RWPE2 (cell line): ENCODE data around the gene SYT9.

Source experiments
- ATAC-seq: fragments of 200-7000 bp; cut with Tn5 transposase; 3 replicates; pipeline ENCODE4 v1.9.1; 2021; ENCODE audit warnings: low read depth
- DNase-seq: peaks from one replicate; pipeline ENCODE4 v3.0.0-alpha.2; 2020; ENCODE audit warnings: low spot score
- H3K27ac ChIP-seq: fragments of 450-650 bp; 2 replicates; pipeline ENCODE4 v1.5.1; 2017; ENCODE audit warnings: mild to moderate bottlenecking; ENCODE audit not compliant: poor library complexity, severe bottlenecking
- H3K27me3 ChIP-seq: fragments of 250-450 bp; sonication (Bioruptor Pico); 2 replicates; pipeline ENCODE4 v1.5.1; 2021; ENCODE audit warnings: mild to moderate bottlenecking, moderate library complexity; ENCODE audit not compliant: insufficient read depth, poor library complexity, severe bottlenecking
- H3K36me3 ChIP-seq: fragments of 250-450 bp; sonication (Bioruptor Pico); 2 replicates; pipeline ENCODE4 v1.5.1; 2020; ENCODE audit warnings: low read depth, mild to moderate bottlenecking, moderate library complexity
- H3K4me1 ChIP-seq: fragments of 250-450 bp; sonication (Bioruptor Pico); 2 replicates; pipeline ENCODE4 v1.5.1; 2021; ENCODE audit warnings: mild to moderate bottlenecking, moderate library complexity; ENCODE audit not compliant: insufficient read depth, poor library complexity, severe bottlenecking
- H3K4me3 ChIP-seq: fragments of 250-450 bp; sonication (Bioruptor Pico); 2 replicates; pipeline ENCODE4 v1.5.1; 2021; ENCODE audit warnings: mild to moderate bottlenecking, moderate library complexity; ENCODE audit not compliant: severe bottlenecking
- H3K9me3 ChIP-seq: fragments of 250-450 bp; sonication (Bioruptor Pico); 2 replicates; pipeline ENCODE4 v1.5.1; 2021; ENCODE audit warnings: mild to moderate bottlenecking, moderate library complexity; ENCODE audit not compliant: severe bottlenecking
- CTCF ChIP-seq: fragments of 450-650 bp; IDR thresholded peaks from one replicate; pipeline ENCODE4 v1.5.1; 2017; ENCODE audit warnings: mild to moderate bottlenecking, moderate library complexity; ENCODE audit not compliant: poor library complexity, severe bottlenecking

Gene SYT9

DNA sequence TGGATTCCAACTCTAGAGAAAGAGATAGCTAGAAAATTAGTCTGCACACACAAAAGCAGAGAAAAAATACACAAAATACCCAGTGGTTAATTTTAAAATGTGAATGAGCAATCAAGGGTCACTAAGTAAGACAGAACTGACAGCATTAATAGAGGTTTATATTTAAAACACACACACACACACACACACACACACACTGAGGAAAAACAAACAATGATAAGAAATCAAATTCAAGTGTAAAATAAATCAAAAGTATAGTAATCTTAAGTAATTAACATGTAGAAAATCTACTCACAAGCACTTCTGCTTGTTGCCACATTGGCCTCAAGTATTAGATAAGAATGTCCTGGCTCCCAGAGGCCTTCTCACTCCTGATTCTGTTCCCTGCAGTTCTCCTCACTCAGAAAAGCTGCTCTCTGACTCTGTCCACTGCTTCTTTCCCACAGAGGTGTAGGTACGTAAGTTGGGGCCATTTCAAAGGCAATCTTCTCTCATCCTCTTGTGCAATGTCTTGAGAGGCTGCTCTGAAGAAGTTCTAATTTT is 200.3 kb downstream of the SYT9 start:
- TF ChIP-seq CTCF: no peak
- no peaks in the 10 kb centered on the region for H3K9me3 ChIP-seq
- no peak overlapping the region for H3K27ac ChIP-seq
- no peak overlapping the region for H3K4me3 ChIP-seq
- H3K27me3 ChIP-seq: no peaks in the 10 kb centered on the region
- DNase-seq: no peak
- ATAC-seq: no peak
- no peaks in the 10 kb centered on the region for H3K4me1 ChIP-seq
- H3K36me3 ChIP-seq: no peaks in the 10 kb centered on the region

DNA sequence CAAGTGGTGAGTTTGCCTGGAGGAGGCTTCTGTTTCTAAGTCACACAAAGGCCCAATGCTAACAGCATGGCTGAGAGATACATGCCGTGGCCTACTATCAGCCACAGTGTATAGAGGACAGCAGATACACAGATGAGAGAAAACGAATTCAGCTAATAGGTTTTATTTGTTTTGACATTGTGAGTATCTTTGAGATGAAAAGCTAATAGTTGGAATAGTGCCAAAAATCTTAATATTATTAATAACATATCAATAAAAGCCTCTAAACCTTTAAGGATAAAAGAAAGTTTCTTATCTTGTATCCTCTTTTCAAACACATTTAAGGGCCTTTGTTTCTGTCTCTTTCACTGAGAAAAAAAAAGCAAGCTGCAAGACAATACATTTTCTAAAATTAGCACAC is 203.2 kb downstream of the SYT9 start:
- no peaks in the 10 kb centered on the region for H3K4me1 ChIP-seq
- ATAC-seq (no peak), DNase-seq (no peak)
- H3K27ac ChIP-seq: no peak overlapping the region
- H3K9me3 ChIP-seq: no peaks in the 10 kb centered on the region
- H3K36me3 ChIP-seq: no peaks in the 10 kb centered on the region
- no peaks in the 10 kb centered on the region for H3K27me3 ChIP-seq
- TF ChIP-seq CTCF: no peak
- no peak overlapping the region for H3K4me3 ChIP-seq

DNA sequence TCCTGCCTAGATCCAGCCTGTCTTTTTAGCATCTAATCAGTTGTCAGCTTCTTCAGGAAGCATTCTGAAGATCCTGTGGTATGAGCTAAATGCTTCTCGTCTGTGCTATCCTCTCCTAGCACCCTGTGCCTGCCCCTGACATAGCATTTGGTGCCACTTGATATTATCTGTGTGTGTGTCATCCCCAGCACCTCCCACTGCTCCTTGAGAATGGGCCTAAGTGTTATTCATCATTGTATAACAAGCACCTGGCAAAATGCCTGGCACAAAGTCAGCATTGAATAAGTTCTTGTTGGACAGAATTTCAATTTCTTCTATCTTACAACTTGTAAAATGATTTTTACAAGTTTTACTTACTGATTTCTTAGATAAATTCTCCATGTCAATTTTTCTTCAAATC is 205.5 kb downstream of the SYT9 start:
- DNase-seq (no peak), ATAC-seq (peak; percentile 82)
- no peak overlapping the region for H3K27ac ChIP-seq
- no peaks in the 10 kb centered on the region for H3K9me3 ChIP-seq
- no peaks in the 10 kb centered on the region for H3K4me1 ChIP-seq
- no peaks in the 10 kb centered on the region for H3K27me3 ChIP-seq
- no peak overlapping the region for H3K4me3 ChIP-seq
- H3K36me3 ChIP-seq: no peaks in the 10 kb centered on the region
- TF ChIP-seq CTCF: no peak

DNA sequence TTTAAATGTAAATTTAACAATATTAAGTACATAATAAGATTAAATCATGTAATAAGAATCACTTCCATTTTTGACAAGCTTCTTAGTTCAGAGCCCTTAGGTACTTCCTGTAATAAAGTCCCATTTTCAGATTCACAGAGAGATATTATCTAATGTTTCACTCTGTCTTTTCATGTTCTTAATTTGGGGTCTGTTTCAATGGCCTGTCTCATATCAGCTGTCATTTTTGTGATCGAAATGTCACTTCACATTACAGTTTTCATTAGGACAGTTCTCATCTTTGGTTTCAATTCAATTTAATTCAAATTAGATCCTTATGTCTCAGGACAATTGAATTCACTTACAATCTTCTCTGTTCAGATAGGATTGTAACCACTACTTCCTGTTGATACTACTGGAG is 211.0 kb downstream of the SYT9 start:
- no peaks in the 10 kb centered on the region for H3K4me1 ChIP-seq
- H3K4me3 ChIP-seq: no peak overlapping the region
- no peaks in the 10 kb centered on the region for H3K9me3 ChIP-seq
- no peaks in the 10 kb centered on the region for H3K27me3 ChIP-seq
- H3K27ac ChIP-seq: no peak overlapping the region
- ATAC-seq (no peak), DNase-seq (no peak)
- H3K36me3 ChIP-seq: no peaks in the 10 kb centered on the region
- no peak for TF ChIP-seq CTCF

DNA sequence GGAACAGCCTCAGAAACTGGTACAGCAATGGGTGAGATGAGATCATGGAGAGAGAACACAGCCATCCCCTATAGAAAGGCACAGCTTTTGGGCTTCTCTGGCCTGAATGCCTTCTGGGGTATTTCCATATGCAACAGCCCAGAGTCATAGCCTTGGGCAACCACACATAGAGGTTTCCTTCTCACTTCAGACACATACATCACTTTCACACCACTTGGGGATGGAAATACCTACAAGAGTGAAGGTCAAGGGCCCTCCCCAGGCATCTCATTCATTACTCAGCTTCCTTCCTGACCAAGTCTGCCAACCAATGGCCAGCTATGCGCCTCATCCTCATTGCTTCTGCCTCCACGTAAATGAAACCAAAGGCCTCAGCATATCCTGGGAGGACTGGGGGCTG is 215.9 kb downstream of the SYT9 start:
- ATAC-seq: peak; percentile 27; the same call in 1 of the 3 replicates

More for the DNA sequence above, 215.9 kb downstream of the SYT9 start:
- H3K27ac ChIP-seq: no peak overlapping the region
- TF ChIP-seq CTCF: no peak
- no peaks in the 10 kb centered on the region for H3K27me3 ChIP-seq
- no peaks in the 10 kb centered on the region for H3K9me3 ChIP-seq
- no peak for DNase-seq
- H3K4me1 ChIP-seq: no peaks in the 10 kb centered on the region
- no peaks in the 10 kb centered on the region for H3K36me3 ChIP-seq
- no peak overlapping the region for H3K4me3 ChIP-seq
